K562 (cell line): ENCODE data around the gene METTL25B. TPM values are rescaled to one million over a fixed set of nuclear protein-coding genes. Genes with fewer than 3 reads are reported as not detected.

Source experiments
- BACH1 ChIP-seq: fragments of 200-800 bp; sonication (Bioruptor generic); IDR thresholded peaks from 2 replicates; pipeline ENCODE4 v1.6.1; 2016; ENCODE audit warnings: missing genetic modification characterization, missing compliant biosample characterization
- BMI1 ChIP-seq: fragments of 150-350 bp; IDR thresholded peaks from 2 replicates; pipeline ENCODE4 v1.6.1; 2014; ENCODE audit warnings: low read length
- BRD4 ChIP-seq: fragments of 200-600 bp; sonication (generic); IDR thresholded peaks from 2 replicates; pipeline ENCODE4 v1.6.1; 2017; ENCODE audit warnings: inconsistent platforms
- CLOCK ChIP-seq: fragments of 250-450 bp; sonication (Bioruptor Pico); IDR thresholded peaks from 2 replicates; pipeline ENCODE4 v1.4.0; 2020; ENCODE audit warnings: mild to moderate bottlenecking, moderate library complexity, borderline replicate concordance
- FOXJ2 ChIP-seq: fragments of 200-800 bp; sonication (Bioruptor generic); IDR thresholded peaks from 2 replicates; pipeline ENCODE4 v1.6.1; 2016; ENCODE audit warnings: missing genetic modification characterization, missing compliant biosample characterization
- FOXK2 ChIP-seq, 2 experiments: fragments of 450-650 bp; IDR thresholded peaks in 1 of 2; conservative IDR thresholded peaks in 1 of 2; 2 replicates each; pipeline ENCODE4 v1.6.1; 2016; ENCODE audit warnings: low read depth in 2 of 2, mild to moderate bottlenecking in 1 of 2
- MAFG ChIP-seq: fragments of 450-650 bp; conservative IDR thresholded peaks from 2 replicates; pipeline ENCODE4 v1.6.1; 2016; ENCODE audit warnings: missing genetic modification characterization, missing compliant biosample characterization
- MXD1 ChIP-seq: fragments of 250-450 bp; sonication (Bioruptor Pico); IDR thresholded peaks from 2 replicates; pipeline ENCODE4 v1.8.0; 2021; ENCODE audit warnings: borderline replicate concordance, mild to moderate bottlenecking, moderate library complexity; ENCODE audit not compliant: poor library complexity, severe bottlenecking
- NFIX ChIP-seq: fragments of 250-450 bp; sonication (Bioruptor Pico); IDR thresholded peaks from 2 replicates; pipeline ENCODE4 v1.4.0; 2020; ENCODE audit warnings: low read depth, mild to moderate bottlenecking, moderate library complexity
- PHF20 ChIP-seq: fragments of 450-650 bp; IDR thresholded peaks from 2 replicates; pipeline ENCODE4 v1.6.1; 2018; ENCODE audit not compliant: partially characterized antibody
- TAF1 ChIP-seq: IDR thresholded peaks from 2 replicates; pipeline ENCODE4 v1.6.1; 2011; ENCODE audit warnings: mild to moderate bottlenecking, low read length, moderate library complexity; ENCODE audit not compliant: insufficient read depth, control insufficient read depth, severe bottlenecking; ENCODE audit errors: extremely low read depth
- ZBTB34 ChIP-seq: fragments of 250-450 bp; sonication (Bioruptor Pico); IDR thresholded peaks from 2 replicates; pipeline ENCODE4 v1.8.0; 2021; ENCODE audit warnings: mild to moderate bottlenecking, moderate library complexity
- ZMIZ1 ChIP-seq, 2 experiments: fragments of 150-350 bp in 1 of 2; IDR thresholded peaks; 2 replicates each; pipeline ENCODE4 v1.6.1; 2012 to 2016; ENCODE audit warnings: low read depth in 2 of 2, low read length in 2 of 2, mild to moderate bottlenecking in 1 of 2, moderate library complexity in 1 of 2
- ZNF146 ChIP-seq: IDR thresholded peaks from one replicate; pipeline ENCODE4 v1.6.1; 2018; ENCODE audit warnings: missing compliant biosample characterization; ENCODE audit not compliant: unreplicated experiment
- ZNF175 ChIP-seq: fragments of 200-800 bp; sonication (Bioruptor generic); IDR thresholded peaks from 2 replicates; pipeline ENCODE4 v1.6.1; 2016; ENCODE audit warnings: low read depth, mild to moderate bottlenecking, missing genetic modification characterization, missing compliant biosample characterization
- ZNF668 ChIP-seq: fragments of 250-450 bp; sonication (Bioruptor Pico); IDR thresholded peaks from 2 replicates; pipeline ENCODE4 v1.8.0; 2022; ENCODE audit warnings: mild to moderate bottlenecking, inconsistent platforms
- ZNF77 ChIP-seq: fragments of 250-450 bp; sonication (Bioruptor Pico); IDR thresholded peaks from 2 replicates; pipeline ENCODE4 v1.5.0; 2020
- polyA plus RNA-seq, 8 experiments: library from polyadenylated mRNA; depleted of rRNA in 4 of 8; stranded (reverse) in 5 of 8; unstranded in 3 of 8; fragments of >200 nt; fragmentation: Nextera tagmentation in 2 of 8; fragmentation: Illumina TruSeq in 1 of 8; extraction: Ambion mirVana in 2 of 8; extraction: Trizol in 1 of 8; gene quantifications; 2 replicates each; pipeline versions ENCODE4 v1.2.1 to v1.2.3, GENCODE V29; 2011 to 2014; ENCODE audit warnings: inconsistent platforms in 1 of 8, missing spikeins in 1 of 8
- total RNA-seq, 7 experiments: library from RNA; depleted of rRNA in 6 of 7; stranded (reverse); fragments of >200 nt in 6 of 7; fragmentation: Illumina TruSeq in 2 of 7; extraction: Trizol in 2 of 7; gene quantifications; 2 replicates each; pipeline versions ENCODE4 v1.2.1 to v1.2.3, GENCODE V29; 2011 to 2021; ENCODE audit warnings: low replicate concordance in 1 of 7

The METTL25B gene
- total and polyA plus RNA-seq, 9 of the 15 experiments (the other 6 are each of a cell fraction or from before 2014, with no cell fraction given), result 7.7 to 48.3 (median 33.1) TPM

GRCh38 chr1:156693848-156694689, 34.2 kb upstream of the METTL25B start (continued):
- TF ChIP-seq MXD1 (CRISPR knock-in tag), result peak; percentile 38
- no peak for TF ChIP-seq ZNF146 (CRISPR knock-in tag)
- TF ChIP-seq TAF1, result peak; percentile 29
- TF ChIP-seq BACH1 (tag), result peak; percentile 67; the same call in 1 of the 2 replicates
- TF ChIP-seq NFIX, result no peak
- TF ChIP-seq BMI1, result no peak
- 0 out of 2 replicates have a peak, but pooled peaks have one; percentile 6 for TF ChIP-seq MAFG (tag)
- TF ChIP-seq ZNF175 (CRISPR knock-in tag), result peak; percentile 65
- no peak for TF ChIP-seq PHF20
- 0 out of 2 replicates have a peak, but pooled peaks have one; percentile 21 for TF ChIP-seq ZBTB34 (CRISPR knock-in tag)
- TF ChIP-seq ZNF77 (CRISPR knock-in tag), result no peak
- TF ChIP-seq ZNF668 (CRISPR knock-in tag), result peak; percentile 74
- TF ChIP-seq ZMIZ1 (IDR thresholded peaks at IDR 0.05; ENCODE audit: low read depth in 2 of 2, low read length in 2 of 2), result no peak
- no peak for TF ChIP-seq CLOCK (CRISPR knock-in tag)
- no peak for TF ChIP-seq FOXJ2 (tag)
- no peak for TF ChIP-seq BRD4
- TF ChIP-seq FOXK2 (conservative IDR thresholded peaks at IDR 0.05 in 1 of 2, IDR thresholded peaks at IDR 0.05 in 1 of 2; ENCODE audit: low read depth in 2 of 2), result 0 out of 4 replicates have a peak, but pooled peaks of 1 of the 2 experiments have one; percentile 12
